Gastrocnemius medialis (tissue), 4 donors: ENCODE data around the gene SDCCAG8. TPM values are rescaled to one million over a fixed set of nuclear protein-coding genes. Genes with fewer than 3 reads are reported as not detected.

Experiments used
- ATAC-seq, 2 donors: fragments of 150-250 bp; one replicate each; pipeline ENCODE4 v1.9.1; 2016
- DNase-seq, 2 donors: peaks; one replicate each; pipeline ENCODE4 v3.0.0-alpha.2; 2019
- H3K27ac ChIP-seq, 4 donors: fragments of 200-600 bp; sonication (generic); 1 replicate in 1 of 4; 2 replicates in 3 of 4; pipeline ENCODE4 v1.5.1; 2016 to 2018; ENCODE audit warnings: mild to moderate bottlenecking in 2 of 4, moderate library complexity in 1 of 4
- H3K27me3 ChIP-seq, 3 donors: fragments of 200-600 bp; sonication (generic) in 2 of 3; 1 replicate in 1 of 3; 2 replicates in 2 of 3; pipeline versions ENCODE4 v1.5.1 to v1.6.0; 2016 to 2019; ENCODE audit warnings: mild to moderate bottlenecking in 1 of 3, moderate library complexity in 1 of 3
- H3K36me3 ChIP-seq, 2 donors: fragments of 200-600 bp; sonication (generic) in 1 of 2; one replicate each; pipeline ENCODE4 v1.5.1; 2017 to 2018
- H3K4me1 ChIP-seq, 2 donors: fragments of 200-600 bp; sonication (generic) in 1 of 2; one replicate each; pipeline ENCODE4 v1.5.1; 2016 to 2017; ENCODE audit warnings: mild to moderate bottlenecking in 2 of 2
- H3K4me3 ChIP-seq, 4 donors: fragments of 200-600 bp; sonication (generic) in 3 of 4; 1 replicate in 1 of 4; 2 replicates in 3 of 4; pipeline ENCODE4 v1.5.1; 2016 to 2019; ENCODE audit warnings: mild to moderate bottlenecking in 2 of 4
- H3K9me3 ChIP-seq, 3 donors: fragments of 200-600 bp; sonication (generic) in 2 of 3; 1 replicate in 1 of 3; 2 replicates in 2 of 3; pipeline ENCODE4 v1.5.1; 2016 to 2019
- POLR2A ChIP-seq, 2 donors: fragments of 450-650 bp; IDR thresholded peaks; one replicate each; pipeline ENCODE4 v1.6.1; 2017; ENCODE audit warnings: antibody characterized with exemption in 2 of 2, mild to moderate bottlenecking in 2 of 2, moderate library complexity in 2 of 2
- in situ Hi-C, 4 donors: fragments of 200-750 bp; cut with MboI; loops; one replicate each; pipeline versions ENCODE4 v1.15.0 to v1.8.0; 2017; ENCODE audit warnings: low sequenced_read_pairs in 4 of 4
- intact Hi-C: fragments of 100-400 bp; cut with DNase I; formaldehyde crosslinking; loops from one replicate; pipeline ENCODE4 v1.15.1; 2023; ENCODE audit warnings: low total_unique reads
- total RNA-seq, 4 donors: library from RNA; depleted of rRNA; stranded (reverse); fragments of >200 nt; gene quantifications; one replicate each; pipeline versions ENCODE4 v1.1.0 to v1.2.3, GENCODE V29; 2016
- TF ChIP-seq, protein P1 (sequence below), 5 experiments: fragments of 450-650 bp in 3 of 5; fragments of 200-600 bp in 2 of 5; sonication (generic) in 2 of 5; IDR thresholded peaks in 4 of 5; conservative IDR thresholded peaks in 1 of 5; 1 replicate in 4 of 5; 2 replicates in 1 of 5; pipeline ENCODE4 v1.5.1; 2016 to 2019; ENCODE audit warnings: antibody characterized with exemption in 5 of 5, mild to moderate bottlenecking in 3 of 5, moderate library complexity in 3 of 5

Gene SDCCAG8
- total RNA-seq, 4 donors from 2014 or later, result 12.3 to 33.9 (median 26.1) TPM

DNA sequence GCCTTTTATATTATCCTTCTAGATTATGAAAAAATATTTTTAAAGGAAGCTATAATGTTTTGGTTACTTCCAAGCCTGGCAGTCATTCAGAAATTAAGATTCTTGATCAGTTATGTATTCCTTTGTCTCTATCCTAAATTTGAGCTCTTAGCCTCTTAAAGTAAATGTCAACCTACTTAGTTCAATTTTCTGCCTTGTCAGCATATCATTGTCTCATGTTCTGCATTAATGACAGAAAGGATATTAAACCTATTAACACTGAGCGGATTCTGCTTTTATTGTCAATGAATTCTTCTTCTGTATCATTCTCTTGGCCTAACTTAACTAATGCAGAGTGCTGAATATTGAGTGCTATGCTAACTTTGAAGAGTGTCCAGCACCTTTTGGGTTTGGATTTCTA lies 56.0 kb downstream of the SDCCAG8 start:
- H3K27ac ChIP-seq, result no peak overlapping the region
- in situ Hi-C loops, result loop anchor here in 2 of 4 donors (25.0 kb wide), 2 partner anchors 175 to 850 kb away; no protein-coding TSS in a partner anchor

GRCh38 chr1:243312952-243313634 lies 57.3 kb downstream of the SDCCAG8 start:
- ATAC-seq (no peak), DNase-seq (no peak)
- H3K4me1 ChIP-seq, result no peaks in the 10 kb centered on the region
- H3K27ac ChIP-seq, result no peak overlapping the region
- H3K36me3 ChIP-seq, result peaks cover 0 to 26% of the 10 kb centered on the region in 2 donors
- TF ChIP-seq, protein P1, sequence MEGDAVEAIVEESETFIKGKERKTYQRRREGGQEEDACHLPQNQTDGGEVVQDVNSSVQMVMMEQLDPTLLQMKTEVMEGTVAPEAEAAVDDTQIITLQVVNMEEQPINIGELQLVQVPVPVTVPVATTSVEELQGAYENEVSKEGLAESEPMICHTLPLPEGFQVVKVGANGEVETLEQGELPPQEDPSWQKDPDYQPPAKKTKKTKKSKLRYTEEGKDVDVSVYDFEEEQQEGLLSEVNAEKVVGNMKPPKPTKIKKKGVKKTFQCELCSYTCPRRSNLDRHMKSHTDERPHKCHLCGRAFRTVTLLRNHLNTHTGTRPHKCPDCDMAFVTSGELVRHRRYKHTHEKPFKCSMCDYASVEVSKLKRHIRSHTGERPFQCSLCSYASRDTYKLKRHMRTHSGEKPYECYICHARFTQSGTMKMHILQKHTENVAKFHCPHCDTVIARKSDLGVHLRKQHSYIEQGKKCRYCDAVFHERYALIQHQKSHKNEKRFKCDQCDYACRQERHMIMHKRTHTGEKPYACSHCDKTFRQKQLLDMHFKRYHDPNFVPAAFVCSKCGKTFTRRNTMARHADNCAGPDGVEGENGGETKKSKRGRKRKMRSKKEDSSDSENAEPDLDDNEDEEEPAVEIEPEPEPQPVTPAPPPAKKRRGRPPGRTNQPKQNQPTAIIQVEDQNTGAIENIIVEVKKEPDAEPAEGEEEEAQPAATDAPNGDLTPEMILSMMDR (IDR thresholded peaks at IDR 0.05 in 4 of 5, conservative IDR thresholded peaks at IDR 0.05 in 1 of 5), result no peak
- TF ChIP-seq POLR2A (IDR thresholded peaks at IDR 0.05), result no peak
- no peaks in the 10 kb centered on the region for H3K27me3 ChIP-seq
- in situ Hi-C loops (loop anchor here in 2 of 4 donors (25.0 kb wide), 2 partner anchors 176 to 851 kb away; no protein-coding TSS in a partner anchor), intact Hi-C loops (no loop called here)
- H3K4me3 ChIP-seq, result no peak overlapping the region
- H3K9me3 ChIP-seq, result no peaks in the 10 kb centered on the region

More for the DNA sequence above, 56.0 kb downstream of the SDCCAG8 start:
- Histone ChIP-seq H3K27me3 (no peaks in the 10 kb centered on the region), H3K4me1 (no peaks in the 10 kb centered on the region), H3K9me3 (no peaks in the 10 kb centered on the region), H3K36me3 (peaks cover 0 to 23% of the 10 kb centered on the region in 2 donors), H3K4me3 (no peak overlapping the region)
- TF ChIP-seq, protein P1 (IDR thresholded peaks at IDR 0.05 in 4 of 5, conservative IDR thresholded peaks at IDR 0.05 in 1 of 5), result no peak
- TF ChIP-seq POLR2A (IDR thresholded peaks at IDR 0.05), result no peak
- intact Hi-C loops, result no loop called here
- ATAC-seq (no peak), DNase-seq (no peak)

GRCh38 chr1:243313635-243314536 lies 58.0 kb downstream of the SDCCAG8 start:
- no peak for ATAC-seq

GRCh38 chr1:243315455-243315854 lies 59.6 kb downstream of the SDCCAG8 start:
- Histone ChIP-seq H3K27ac (no peak overlapping the region), H3K9me3 (no peaks in the 10 kb centered on the region), H3K4me3 (no peak overlapping the region), H3K36me3 (peaks cover 0 to 15% of the 10 kb centered on the region in 2 donors), H3K27me3 (no peaks in the 10 kb centered on the region), H3K4me1 (no peaks in the 10 kb centered on the region)
- no peak for DNase-seq
- in situ Hi-C loops, result loop anchor here in 2 of 4 donors (25.0 kb wide), 2 partner anchors 178 to 853 kb away; no protein-coding TSS in a partner anchor
- intact Hi-C loops, result loop anchor here (2.0 kb wide), 1 partner anchor 15 kb away; no protein-coding TSS in a partner anchor
- TF ChIP-seq, protein P1 (IDR thresholded peaks at IDR 0.05 in 4 of 5, conservative IDR thresholded peaks at IDR 0.05 in 1 of 5), result no peak
- TF ChIP-seq POLR2A (IDR thresholded peaks at IDR 0.05), result no peak
- no peak for ATAC-seq

More at GRCh38 chr1:243313635-243314536, 58.0 kb downstream of the SDCCAG8 start:
- Histone ChIP-seq H3K4me3 (no peak overlapping the region), H3K27me3 (no peaks in the 10 kb centered on the region), H3K9me3 (no peaks in the 10 kb centered on the region), H3K4me1 (no peaks in the 10 kb centered on the region), H3K27ac (no peak overlapping the region), H3K36me3 (peaks cover 0 to 24% of the 10 kb centered on the region in 2 donors)
- intact Hi-C loops, result loop anchor here (2.0 kb wide), 1 partner anchor 17 kb away; no protein-coding TSS in a partner anchor
- in situ Hi-C loops, result loop anchor here in 2 of 4 donors (25.0 kb wide), 2 partner anchors 177 to 852 kb away; no protein-coding TSS in a partner anchor
- no peak for DNase-seq
- no peak for TF ChIP-seq POLR2A (IDR thresholded peaks at IDR 0.05)
- TF ChIP-seq, protein P1 (IDR thresholded peaks at IDR 0.05 in 4 of 5, conservative IDR thresholded peaks at IDR 0.05 in 1 of 5), result no peak
